Measurements from ENCODE around the gene FBLIM1.

- TF ChIP-seq, protein P1, sequence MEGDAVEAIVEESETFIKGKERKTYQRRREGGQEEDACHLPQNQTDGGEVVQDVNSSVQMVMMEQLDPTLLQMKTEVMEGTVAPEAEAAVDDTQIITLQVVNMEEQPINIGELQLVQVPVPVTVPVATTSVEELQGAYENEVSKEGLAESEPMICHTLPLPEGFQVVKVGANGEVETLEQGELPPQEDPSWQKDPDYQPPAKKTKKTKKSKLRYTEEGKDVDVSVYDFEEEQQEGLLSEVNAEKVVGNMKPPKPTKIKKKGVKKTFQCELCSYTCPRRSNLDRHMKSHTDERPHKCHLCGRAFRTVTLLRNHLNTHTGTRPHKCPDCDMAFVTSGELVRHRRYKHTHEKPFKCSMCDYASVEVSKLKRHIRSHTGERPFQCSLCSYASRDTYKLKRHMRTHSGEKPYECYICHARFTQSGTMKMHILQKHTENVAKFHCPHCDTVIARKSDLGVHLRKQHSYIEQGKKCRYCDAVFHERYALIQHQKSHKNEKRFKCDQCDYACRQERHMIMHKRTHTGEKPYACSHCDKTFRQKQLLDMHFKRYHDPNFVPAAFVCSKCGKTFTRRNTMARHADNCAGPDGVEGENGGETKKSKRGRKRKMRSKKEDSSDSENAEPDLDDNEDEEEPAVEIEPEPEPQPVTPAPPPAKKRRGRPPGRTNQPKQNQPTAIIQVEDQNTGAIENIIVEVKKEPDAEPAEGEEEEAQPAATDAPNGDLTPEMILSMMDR (IDR thresholded peaks at IDR 0.05; ENCODE audit: low read depth, low read length, poor library complexity, severe bottlenecking), result no peak
- no peak for TF ChIP-seq EZH2phosphoT487 (IDR thresholded peaks at IDR 0.05; ENCODE audit: borderline replicate concordance, low read length)
Observed at GRCh38 chr1:15733726-15734226, 24.8 kb upstream of the FBLIM1 start.
